Measurements from ENCODE around the gene PGS1.

PGS1 gene

DNA sequence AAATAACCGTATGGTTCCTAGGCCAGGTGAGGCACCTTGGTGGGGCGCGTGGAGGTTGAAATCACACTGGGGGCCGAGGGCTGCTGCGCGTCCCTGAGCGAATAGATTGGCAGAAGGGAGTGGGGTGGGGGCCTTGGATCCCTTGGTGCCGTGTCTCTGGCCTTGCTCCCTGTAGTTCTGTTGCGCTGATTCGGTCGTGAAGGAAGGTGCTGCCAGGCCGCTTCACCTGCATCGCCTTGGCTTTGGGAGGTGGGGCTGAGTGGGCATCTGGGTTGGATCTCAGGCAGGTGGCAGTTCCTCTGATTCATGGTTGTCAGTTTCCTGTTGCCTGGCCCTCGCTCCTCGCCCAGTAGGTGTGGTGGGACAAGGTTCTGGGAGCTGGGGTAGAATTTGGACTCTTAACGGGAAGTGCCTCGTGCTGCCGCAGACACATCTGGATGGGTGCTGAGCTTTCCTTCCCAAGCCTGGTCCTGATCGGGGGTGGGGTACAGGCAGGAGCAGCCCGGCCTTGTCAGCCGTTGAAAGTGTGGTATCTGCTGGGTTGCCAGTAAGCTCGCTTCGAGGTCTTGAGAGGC is 30.1 kb downstream of the PGS1 start:
- DNase-seq (ENCODE audit: low read depth in 2 of 2) = no peak

DNA sequence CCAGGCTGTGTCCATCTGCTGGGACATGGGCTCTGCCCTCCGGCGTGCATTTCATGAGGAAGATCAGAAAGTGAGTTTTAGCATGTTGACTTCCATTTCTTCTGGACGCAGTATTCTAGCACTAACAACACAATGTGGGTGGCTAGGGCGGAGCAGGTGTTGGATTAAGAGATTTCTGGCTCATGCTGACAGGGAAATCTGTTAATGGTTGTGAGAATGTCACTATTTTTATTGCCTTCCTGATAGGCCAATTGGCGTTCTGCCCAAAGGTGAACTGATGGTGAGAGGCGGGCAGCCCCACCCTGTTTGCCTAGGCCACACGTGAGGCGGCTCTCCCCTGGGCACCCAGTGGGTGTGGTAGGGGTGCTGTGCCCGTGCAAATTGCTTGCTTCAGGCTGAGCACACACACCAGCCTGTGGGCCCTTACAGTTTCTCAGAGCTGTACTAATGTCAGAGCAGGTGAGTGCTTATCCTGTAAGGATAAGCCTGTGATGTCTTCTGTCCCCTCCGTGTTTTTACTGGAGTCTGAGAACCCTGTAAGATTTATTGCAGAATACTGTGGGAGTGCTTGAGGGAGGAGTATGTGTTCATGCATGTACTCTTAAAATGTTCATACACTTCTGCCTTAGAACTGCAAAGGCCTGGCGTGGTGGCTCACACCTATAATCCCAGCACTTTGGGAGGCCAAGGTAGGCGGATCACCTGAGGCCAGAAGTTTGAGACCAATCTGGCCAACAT is 30.9 kb downstream of the PGS1 start:
- DNase-seq (ENCODE audit: low read depth in 2 of 2) = no peak

DNA sequence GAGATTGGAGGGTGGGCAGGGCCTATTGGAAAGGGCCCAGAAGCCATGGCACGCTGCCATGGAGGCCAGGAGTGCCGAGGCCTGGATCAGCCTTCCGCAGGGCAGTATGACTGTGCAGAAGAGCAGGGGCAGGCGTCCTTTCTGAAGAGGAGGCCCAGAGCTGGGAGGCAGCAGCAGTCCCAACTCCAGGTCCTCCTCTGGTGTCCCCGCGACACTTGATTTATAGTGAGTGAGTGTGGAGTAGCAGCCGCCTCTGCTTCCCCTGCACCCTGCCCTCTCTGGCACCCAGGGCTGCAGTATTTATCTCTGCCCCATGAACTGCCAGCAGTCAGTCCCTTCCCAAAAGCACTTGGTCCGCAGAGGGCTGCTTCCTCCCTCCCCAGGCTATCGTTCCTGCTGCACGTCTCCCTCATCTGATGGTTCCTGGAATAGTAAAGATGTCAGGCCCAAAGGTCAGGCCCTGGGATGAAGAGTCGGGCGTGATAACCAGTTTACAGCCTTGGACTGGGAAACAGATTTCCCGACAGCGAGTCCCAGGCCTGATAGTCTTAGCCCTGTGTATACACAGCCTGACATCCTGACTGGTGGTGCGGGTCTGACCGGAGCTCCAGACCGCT is 32.9 kb downstream of the PGS1 start:
- DNase-seq (ENCODE audit: low read depth in 2 of 2) = no peak

DNA sequence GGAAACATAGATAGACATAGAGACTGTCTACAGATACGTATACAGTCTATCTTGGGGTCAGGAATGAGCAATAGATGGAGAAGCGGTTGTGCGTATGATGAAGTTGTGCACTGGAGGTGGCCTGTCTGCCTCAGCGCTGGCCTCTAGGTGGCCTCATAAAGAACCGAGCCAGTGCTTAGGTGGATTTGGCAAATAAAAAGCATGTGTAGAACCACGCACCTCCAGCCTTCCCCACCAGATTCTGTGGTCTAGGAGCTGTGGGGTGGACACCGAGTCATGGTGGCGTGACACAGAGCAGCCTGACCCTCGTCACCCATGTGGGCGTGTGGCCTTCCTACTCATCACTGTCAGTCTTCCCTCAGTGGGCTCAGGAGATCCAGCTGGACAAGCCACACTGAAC is 34.0 kb downstream of the PGS1 start:
- DNase-seq (ENCODE audit: low read depth in 2 of 2) = no peak

DNA sequence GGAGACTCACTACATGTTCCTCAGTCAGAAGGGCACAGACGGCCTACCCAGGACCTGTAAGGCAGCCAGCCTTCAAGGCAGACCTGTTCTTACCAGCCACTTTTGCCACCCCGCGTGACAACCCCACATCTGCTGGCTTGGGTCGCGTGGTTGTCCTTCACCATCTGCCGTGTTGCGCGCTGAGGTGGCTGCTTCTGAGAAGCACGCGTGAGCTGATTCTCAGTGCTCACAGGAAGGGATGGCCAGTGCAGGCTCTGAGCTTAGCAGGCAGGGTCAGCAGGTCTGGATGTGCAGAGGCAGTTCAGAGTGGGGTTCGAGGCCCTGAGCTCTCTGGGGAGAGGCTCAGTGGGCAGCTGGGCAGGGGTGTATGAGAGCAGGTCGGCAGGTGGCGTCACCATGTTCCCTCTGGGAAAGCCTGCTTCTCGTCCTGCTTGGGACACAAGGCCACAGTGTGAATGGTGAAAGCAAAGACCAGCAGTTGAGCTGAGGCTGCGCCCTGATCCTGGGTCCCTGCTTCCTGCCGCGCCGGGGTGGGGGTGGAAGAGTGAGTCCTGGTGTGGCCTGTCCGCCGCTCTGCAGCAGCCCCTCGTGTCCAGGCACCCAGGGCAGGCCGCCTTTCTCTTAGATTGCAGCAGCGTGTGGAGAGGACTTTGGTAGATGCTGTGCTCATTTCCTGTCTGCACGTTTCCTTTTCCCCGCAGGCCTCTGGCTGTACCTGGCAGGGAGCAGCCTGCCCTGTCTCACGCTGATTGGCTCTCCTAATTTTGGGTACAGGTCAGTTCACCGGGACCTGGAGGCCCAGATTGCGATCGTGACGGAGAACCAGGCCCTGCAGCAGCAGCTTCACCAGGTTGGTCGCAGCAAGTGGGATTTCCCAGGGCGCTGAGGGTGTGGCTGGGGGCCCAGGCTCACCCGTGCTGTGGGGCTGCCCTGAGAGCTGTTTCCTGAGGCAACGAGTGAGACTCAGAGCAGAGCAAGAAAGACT is 36.0 kb downstream of the PGS1 start:
- peak; percentile 9 to 15 for DNase-seq (ENCODE audit: low read depth in 2 of 2)

DNA sequence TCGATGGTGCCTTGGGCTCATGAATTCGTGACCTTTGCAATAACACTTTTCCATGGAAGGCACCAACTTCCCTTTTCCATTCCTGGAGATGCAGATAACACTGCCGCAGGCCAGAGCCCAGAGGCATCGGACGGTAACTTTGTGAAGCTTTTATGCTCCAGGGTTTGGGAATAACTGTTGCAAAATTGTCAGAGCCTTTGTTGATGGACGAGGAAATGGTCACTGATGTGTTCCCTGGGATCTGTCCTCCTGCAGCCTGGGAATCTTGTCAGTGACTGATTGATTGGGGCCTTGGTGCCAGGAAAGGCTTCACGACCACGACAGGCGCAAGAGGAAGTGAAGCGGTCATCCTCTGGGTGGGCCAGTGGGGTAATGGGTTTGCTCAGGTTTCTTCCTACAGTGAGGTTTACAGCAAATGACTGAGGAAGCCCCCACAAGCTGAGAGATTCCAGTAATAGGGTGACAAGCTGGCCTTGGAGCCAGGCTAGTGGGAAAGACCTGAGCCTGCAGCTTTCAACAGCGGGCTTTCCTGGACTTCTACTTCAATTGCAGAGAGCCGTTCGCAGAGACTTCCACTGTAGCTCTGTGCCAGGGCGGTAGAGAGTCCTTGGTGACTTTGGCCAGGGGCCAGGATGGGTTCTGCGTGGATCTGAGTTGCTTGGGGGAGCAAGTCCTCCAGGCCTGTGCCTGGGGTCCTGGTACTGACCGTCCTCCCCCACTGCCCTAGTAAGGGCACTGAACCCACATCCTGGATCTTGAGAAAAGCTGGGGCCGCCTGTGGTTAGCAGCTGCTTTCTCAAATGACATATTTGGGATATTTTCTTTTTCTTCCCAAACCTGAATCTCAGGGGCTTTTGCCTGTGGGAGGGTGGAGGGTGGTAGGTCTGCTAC is 37.6 kb downstream of the PGS1 start:
- no peak for DNase-seq (ENCODE audit: low read depth in 2 of 2)

DNA sequence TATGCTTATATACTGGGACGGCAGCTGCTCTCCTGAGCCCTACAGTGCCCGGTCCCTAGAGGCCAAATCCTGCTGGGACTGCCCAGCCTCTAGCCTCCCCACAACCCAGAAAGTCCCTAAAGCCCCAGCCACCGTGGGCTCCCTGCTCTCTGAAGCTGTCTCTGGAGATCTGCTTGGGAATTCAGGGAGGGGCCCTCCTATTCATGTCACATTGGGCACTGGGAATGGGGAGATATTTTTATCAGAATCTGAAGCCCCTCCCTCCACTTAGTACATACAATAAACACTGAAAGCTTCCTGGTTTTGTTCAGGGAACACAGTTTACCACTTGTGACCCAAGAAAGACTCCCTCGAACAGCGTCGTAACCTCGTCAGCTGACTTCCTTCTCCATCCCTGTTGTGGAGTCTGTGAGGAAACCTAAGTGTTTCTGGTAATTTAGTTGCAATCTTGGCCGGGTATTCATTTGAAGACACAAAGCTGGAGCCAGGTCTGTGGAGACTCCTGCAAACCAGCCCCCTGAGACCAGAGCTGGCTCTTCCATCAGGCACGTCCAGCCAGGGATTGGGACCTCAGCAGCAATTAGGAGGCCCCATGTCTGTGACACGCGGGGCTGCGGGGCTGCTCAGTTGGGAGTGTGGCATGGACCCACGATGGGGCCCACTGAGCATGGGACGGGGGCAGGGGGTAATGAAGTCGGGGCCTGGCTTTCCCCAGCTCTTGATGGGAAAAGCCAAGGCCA is 38.5 kb downstream of the PGS1 start:
- DNase-seq (ENCODE audit: low read depth in 2 of 2) = no peak

DNA sequence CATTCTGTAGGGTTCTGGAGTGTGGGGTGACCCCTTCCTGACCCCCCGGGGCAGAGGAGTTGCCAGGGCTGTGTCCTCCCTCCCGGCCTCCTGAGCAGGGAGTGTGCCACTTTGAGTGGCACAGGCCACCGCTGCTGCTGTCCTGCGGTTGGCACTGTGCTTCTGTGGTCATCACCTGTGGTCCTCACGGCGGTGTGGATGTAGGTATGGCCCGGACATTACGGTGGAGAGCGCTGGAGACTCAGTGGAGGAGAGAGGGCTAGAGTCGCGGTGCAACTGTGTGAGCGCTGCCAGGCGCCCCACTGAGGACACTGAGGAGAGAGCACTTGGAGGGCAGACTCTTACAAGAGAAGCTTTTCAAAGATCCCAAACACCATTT is 39.1 kb downstream of the PGS1 start:
- DNase-seq (ENCODE audit: low read depth in 2 of 2) = no peak

DNA sequence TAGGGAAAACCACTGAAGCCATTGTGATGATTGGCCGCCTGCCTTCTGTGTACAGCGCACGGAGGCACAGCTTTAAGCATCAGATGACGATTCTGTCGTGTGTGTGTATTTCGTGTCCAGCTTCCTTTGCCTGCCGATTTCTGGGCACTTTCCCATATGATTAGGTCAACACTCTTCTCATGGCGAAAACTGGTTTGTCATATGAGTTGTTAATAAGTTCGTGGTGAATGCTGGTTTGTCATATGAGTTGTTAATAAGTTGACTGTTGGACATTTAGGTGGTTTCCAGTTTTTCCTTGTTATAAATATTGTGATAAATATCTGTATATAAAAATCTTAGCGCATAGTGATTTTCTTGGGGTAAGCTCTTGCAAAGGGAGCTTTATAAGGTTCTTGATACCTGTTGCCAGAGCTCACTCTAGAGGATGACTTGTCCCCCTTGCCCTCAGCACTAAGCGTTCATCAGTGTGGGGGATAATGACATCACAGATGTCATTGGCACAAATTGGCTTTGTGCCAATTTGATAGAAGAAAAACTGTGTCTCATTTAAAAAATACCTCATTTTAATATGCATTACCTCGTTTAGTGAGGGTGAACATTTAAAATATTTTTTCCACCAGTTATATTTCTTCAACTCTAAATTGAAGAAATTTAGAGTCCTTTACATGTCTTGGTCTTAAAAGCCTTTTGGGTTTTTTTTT is 40.0 kb downstream of the PGS1 start:
- no peak for DNase-seq (ENCODE audit: low read depth in 2 of 2)

DNA sequence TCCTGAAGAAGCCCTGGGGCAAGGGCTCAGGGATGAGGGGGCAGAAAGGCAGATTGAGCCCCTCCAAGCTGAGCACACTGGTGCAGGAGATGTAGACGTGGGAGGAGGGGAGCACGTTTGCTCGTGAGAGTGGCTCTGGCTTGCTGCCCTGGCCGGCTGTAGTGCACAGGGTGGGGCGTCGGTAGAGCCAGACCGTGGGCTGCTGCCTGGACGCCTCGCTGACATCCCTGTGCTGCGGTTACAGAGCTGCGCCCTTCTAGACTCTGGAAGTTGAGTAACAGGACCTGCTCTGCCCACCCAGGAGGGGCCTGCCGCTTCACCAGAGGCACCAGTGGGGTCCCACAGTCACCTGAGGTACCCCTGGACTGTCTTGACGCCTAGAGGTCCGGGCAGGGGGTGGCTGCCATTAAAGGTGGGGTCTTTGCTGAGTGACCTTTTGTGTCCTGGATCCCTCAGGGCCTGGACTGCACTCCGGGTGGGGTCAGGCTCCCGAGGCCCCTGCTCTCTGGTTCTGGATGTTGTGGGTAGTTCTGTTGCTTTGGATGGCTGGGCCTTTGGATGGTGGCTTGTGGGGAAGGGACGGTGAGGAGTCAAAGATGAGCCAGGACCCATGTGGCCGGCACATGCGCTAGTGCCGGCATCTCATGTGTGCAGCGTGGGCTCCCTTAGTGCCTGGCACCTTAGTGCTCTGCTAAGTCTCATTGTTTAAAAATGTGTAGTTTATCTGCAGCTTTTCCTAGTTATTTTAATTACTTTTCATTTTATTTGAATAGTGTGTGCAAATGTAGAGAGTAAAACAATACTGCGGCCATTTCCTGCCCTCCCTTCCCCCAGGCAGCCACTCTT is 41.7 kb downstream of the PGS1 start:
- no peak for DNase-seq (ENCODE audit: low read depth in 2 of 2)

DNA sequence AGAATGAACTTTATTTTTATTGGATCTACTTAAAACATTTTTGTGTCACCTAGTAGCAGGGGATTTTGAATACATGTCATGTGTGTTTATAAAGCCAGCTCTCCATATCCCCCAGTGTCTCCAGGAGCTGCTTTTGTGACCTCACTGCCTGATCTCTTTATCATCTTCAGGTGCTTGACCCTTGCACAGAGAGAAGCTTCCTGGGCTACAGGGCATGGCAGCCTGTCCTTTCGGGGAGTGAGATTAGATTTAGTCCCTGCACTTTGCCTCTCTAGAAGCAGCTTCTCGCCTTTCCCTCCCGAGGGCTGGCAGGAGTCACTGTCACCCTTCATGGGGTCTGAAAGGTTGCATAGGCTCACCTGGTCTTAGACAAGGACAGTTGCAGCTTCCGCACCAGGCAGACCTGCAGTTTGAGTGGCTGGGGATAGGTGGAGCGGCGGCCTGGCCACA is 42.7 kb downstream of the PGS1 start:
- no peak for DNase-seq (ENCODE audit: low read depth in 2 of 2)

DNA sequence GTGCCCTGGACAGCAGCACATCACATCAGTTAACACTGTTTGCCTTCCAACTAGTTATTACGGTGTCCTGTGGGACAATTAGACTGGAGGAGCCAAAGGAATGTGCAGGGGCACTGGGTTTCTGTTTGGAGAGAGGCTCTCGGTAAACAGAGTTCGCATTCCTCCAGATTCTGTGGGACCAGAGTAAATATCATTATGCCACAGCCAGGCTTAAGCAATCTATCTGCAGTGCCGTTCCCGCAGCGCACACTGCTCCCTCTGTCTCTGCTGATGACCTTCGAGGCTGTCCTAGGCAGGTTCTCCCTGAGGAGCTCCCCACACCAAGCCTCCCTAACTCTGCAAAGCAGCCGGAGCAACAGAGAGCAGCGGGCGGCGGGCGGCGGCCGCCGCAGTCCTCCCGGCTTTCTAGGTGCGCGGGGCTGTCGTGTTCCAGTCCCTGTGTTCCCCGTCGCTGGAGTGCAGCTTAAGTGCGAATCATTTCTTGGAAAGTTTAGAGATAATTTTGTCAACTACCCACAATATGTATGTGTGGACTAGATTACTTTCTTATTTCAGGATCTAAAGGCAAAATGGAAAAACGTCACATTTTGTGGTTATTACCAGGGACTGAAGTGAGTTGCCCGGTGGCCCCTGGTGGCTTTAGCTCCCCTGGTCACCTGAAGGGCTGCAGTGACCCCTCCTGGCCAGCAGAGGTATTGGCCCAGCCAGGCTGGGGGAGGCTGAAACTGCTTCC is 43.3 kb downstream of the PGS1 start:
- peak; percentile 25 to 46 for DNase-seq (ENCODE audit: low read depth in 2 of 2)

DNA sequence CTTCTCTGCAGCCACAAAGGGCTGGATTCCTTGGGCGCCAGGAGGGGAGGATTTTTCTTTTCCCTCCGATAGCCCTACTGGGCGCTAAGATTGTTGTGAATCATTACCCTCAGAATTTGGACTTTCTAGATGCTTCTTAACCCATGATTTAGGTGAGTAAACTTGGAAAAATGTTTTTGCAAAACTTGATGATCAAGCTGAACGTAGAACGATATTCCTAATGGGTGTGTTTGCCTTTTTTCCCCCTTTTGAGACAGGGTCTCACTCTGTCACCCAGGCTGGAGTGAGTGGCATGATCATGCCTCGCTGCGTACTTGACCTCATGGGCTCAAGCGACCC is 43.8 kb downstream of the PGS1 start:
- no peak for DNase-seq (ENCODE audit: low read depth in 2 of 2)

DNA sequence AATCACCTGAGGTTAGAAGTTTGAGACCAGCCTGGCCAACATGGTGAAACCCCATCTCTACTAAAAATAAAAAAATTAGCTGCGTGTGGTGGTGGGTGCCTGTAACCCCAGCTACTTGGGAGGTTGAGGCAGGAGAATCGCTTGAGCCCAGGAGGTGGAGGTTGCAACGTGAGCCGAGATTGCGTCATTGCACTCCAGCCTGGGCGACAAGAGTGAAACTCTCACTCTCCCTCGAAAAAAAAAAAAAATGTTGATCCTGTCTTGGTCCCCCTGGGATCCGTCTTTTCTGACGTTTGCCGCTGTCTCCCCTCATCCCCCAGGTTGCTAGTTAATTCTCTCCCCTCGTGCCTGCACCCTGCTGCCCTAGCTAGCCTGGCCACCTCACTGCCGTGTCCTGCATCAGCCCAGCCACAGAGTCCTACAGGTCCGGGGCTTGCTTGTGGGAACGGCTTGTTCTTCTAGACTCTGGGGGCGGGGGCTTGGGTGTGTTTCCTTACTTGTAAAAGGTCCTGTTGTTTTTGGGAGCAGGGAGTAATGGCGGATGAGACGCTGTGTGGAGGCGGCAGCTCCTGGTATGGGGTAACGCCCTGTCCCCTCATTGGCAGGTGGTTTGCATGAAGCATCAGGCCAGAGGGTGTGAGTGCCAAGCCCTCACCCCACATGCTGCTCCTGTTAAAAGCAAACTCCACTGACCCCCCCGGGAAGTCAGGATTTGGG is 44.6 kb downstream of the PGS1 start:
- DNase-seq (ENCODE audit: low read depth in 2 of 2) = no peak

DNA sequence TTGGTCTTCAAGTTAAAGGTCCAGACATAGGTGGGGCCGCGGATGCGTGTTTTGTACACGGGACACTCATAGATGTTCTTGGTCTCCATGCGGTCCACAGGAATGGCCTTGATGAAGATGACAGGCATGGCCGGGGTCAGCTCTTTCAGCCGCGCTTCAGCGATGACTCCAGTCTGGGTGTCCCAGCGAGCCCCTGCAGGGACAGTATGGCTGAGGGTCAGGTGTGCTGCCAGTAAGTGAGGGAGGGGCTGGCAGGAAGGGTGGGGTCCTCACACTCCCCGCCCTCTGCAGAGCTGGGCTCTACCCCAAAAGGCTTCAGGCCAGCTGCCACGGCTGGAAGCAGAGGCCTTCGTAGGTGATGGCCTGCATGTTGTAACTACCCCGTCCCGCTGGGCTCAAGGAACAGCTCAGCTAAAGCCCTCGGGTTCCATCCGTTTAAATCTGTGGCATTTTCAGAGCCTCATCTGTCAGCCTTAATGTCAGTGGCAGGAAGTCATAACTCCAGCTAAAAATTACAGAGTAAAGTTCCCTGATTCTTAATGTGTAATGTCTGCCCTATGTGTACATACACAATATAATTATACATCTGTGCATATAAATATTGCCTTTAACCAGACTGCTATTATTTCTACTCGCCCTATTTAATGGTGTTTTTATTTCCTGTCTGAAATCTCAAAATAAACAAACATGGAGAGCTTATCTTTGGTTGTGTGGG is 45.7 kb downstream of the PGS1 start:
- no peak for DNase-seq (ENCODE audit: low read depth in 2 of 2)

DNA sequence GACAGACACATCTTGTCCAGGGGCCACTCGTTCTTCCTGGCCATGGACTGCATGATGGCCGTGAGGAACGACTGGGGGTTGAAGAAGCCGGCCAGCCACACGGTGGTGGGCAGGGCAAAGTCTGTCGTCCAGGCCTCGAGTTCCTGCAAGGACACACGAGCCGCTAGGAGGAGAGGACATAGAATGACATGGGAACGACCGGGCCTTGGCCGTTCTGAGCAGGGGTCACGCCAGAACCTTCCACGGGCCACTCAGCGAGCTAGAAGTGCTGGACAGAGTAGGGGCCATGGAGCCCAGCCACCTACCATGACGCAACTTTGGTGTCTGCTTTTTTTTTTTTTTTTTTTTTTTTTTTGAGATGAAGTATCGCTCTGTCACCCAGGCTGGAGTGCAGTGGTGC is 47.0 kb downstream of the PGS1 start:
- no peak for DNase-seq (ENCODE audit: low read depth in 2 of 2)

DNA sequence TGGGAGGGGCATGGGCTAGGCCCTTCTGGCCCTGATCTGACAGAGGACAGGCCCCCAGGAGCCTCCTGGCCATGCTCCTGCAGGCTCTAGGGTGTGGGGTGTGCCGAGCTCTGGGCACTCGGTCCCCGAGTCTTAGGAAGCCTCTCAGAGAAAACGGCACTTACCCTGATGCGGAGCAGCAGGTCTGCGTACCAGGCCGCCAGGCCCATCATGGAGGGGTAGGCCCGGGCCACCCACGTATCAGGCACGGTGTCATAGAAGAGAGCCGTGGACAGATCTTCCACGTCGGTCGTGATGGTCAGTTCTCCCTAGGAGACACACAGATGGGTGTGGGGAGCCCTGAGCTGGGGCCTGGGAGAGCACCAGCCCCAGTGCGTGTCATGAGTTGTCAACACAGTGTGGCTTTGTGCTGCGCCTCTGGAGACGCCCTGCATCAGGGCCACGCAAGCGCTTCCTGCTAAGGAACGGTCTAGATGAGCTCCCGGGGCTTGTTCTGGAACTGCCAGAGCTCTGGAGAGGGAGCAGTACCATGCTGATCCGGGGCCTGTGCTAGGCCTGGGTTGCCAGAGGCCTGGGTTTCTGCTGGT is 47.9 kb downstream of the PGS1 start:
- DNase-seq (ENCODE audit: low read depth in 2 of 2) = no peak
